RCC 7860 (cell line): Measurements from ENCODE around the gene MYO18B.

Source experiments
- DNase-seq: peaks from one replicate; pipeline ENCODE4 v3.0.0-alpha.2; 2015; ENCODE audit warnings: low spot score
- FAIRE-seq: peaks from 2 replicates; lab custom pipeline; 2012; peaks lifted over from hg19 to GRCh38; lab: Jason Lieb, UNC

The MYO18B gene

DNA sequence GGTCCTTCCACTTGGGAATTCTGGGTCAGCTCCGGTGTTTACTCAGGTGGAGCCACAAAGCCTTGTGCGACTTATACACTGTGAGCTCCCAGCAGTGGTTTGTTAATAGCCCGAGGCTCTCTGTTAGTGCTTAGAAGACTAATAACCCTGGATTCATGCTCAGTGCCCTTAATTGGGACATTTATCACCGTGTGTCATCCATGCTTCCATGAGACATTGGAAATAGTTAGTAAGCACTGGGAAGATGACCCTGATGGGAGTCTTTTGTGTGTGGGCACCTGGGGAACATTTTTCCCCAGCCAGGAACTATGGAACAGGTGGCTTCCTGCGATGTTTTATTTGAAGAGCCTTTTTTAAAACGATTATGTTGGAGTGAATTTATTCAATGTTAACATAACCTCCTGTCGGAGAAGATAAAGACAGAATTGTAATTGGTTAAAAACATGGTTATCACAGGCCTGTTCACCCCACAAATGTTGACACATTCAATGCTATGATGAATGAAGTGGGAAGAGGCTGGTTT is 188.9 kb downstream of the MYO18B start:
- DNase-seq (no peak), FAIRE-seq (no peak)

DNA sequence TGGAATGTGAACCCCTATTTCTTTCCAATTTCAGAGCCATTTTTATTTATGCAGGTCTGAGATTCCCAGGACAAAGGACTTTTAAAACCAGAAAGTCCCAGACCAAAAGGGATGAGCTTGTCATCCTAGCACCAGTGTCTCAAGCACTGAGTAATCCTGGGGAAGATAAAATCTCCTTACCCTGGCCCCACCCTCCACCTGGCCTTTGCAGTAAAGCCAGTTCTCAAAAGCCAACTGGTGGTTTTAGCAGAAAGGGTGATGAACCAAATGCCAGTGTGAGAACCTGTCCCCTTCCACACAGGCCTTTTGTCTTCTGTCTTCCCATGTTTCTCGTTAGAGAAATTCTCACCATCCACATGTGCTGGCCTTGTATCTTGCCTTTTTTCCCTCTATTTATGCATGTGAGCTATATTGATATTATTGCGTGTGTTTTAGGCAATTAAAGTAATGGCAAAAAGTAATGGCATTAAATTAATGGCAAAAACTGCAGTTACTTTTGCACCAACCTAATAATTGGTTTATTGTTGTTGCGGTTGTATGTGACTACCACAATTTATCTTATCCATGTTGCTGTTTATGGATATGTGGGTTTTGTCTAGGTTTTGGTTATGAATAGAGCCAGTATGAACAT is 191.3 kb downstream of the MYO18B start:
- FAIRE-seq (no peak), DNase-seq (no peak)

- FAIRE-seq: no peak
These were observed 193.5 kb downstream of the MYO18B start for GRCh38 chr22:25935266-25936058.

GRCh38 chr22:25938151-25938550 is 196.2 kb downstream of the MYO18B start:
- FAIRE-seq: no peak
- no peak for DNase-seq

More at GRCh38 chr22:25935266-25936058, 193.5 kb downstream of the MYO18B start:
- DNase-seq: no peak

GRCh38 chr22:25939384-25939783 is 197.4 kb downstream of the MYO18B start:
- FAIRE-seq: no peak
- DNase-seq: no peak

- no peak for DNase-seq
- FAIRE-seq: no peak
These were observed 198.5 kb downstream of the MYO18B start for GRCh38 chr22:25940479-25940878.

DNA sequence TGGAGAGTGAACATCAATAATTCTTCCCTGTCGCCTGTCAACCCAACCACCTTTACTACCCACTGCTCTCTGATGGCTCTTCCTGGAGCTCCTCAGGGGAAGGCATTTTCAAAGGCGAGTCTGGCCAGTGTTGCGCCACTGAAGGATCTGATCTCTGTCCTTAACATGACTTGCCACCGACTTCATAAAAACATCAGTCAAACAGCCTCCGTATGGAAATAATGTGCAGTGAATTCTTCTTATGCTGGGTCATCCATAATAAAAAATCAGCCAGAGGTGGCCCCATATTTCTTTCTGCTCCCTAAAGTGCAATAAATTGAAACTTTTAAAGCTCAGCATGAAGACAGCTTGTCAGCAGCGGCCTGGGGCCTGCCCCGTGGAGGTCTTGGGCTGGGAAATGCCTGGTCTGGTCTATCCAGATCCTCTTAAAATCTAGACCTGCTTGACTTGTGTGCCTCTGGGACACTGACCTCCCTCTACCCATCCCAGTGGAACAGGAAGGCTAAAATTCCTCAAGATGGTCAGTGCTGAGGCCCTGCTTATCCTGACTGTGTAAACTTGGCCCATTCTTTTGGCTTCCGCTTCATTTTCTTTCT is 199.5 kb downstream of the MYO18B start:
- FAIRE-seq (no peak), DNase-seq (no peak)

GRCh38 chr22:25942115-25942855 is 200.3 kb downstream of the MYO18B start:
- DNase-seq (no peak), FAIRE-seq (no peak)

DNA sequence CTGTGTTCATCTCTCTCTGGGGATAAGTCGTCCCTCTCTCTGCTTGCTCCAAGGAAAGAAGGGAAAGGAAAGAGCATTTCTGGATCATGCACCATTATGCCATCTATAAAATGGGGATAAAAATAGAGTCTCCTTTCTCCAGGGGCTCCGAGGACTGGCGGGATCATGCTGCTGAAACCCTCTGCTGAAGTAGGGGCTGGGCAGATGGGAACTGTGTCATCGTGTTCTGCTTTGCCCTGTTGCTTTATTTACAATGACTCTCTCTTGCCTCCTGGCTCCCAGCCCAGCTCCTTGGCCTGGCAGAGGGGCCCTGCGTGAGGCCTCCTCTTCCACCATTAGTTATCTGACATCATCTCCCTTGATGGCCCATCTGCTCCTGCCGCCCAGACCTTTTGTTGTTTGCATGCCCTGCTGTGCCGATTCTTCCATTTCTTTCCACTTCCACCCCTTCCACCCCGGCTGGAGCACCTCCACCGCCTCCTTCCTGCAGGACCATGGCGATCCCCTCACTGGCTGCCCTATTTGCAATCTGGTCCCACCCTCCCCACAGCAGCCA is 200.9 kb downstream of the MYO18B start:
- FAIRE-seq: no peak

DNA sequence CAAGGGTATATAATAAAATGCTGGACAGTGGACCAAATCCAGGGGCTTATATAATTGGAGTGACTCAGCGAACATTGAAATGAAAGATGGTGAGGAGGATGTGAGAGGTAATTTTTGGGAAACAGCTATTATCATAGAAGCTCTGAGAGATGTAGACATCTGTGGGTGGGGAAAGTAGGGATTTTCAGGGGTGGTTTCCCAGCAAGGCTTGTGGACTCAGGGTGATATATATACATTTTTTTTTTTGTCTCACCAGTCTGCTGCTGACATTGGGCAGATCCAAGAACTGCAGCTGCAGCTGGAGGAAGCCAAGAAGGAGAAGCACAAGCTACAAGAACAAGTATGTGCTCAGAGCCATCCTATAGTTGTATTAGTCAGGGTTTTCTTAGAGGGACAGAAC is 208.1 kb downstream of the MYO18B start:
- DNase-seq: no peak
- FAIRE-seq: no peak

More for the DNA sequence above, 200.9 kb downstream of the MYO18B start:
- no peak for DNase-seq

DNA sequence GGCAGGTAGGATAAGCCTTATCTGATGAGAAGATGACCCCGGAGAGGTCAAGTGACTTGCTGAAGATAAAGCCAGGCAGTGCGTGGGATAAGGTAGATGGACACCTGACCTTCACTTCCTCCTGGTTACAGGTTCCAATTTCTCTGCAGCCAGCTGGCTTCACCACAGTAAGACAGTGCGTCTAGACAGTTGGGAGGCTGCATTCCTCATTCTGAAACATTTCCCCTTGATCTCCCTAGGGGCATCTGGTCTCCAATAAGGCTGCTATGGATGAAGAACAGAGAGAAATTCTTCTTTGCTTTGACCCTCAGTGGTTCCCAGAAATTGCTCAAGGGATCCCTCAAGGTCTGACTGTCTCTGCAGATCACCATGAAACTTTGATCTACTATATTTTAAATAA is 211.3 kb downstream of the MYO18B start:
- DNase-seq (no peak), FAIRE-seq (no peak)

GRCh38 chr22:25953919-25954318 is 211.9 kb downstream of the MYO18B start:
- DNase-seq (no peak), FAIRE-seq (no peak)

- FAIRE-seq (no peak), DNase-seq (no peak)
These were observed 213.3 kb downstream of the MYO18B start for GRCh38 chr22:25955323-25955722.

DNA sequence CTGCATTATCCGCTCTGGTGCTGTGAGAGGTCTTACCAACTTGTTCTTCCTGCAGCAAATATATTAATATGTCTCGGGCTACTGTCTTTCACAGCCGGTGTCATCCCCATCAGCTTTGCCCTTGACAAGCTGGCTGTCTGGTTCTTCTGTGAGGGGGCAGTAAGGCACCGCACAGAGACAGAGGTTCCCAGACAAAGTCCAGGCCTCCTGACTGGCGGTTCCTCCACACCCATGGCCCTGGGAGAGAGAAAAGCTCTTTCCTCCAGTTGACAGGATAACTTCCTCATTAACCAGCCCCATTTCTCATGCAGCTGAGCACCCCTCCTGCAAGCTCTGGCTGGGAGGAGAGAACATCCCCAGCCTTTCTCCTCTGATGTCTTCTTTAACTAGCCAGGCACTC is 214.8 kb downstream of the MYO18B start:
- FAIRE-seq (no peak), DNase-seq (no peak)

GRCh38 chr22:25959818-25960774 is 218.1 kb downstream of the MYO18B start:
- FAIRE-seq (no peak), DNase-seq (no peak)

GRCh38 chr22:25961699-25962098 is 219.7 kb downstream of the MYO18B start:
- FAIRE-seq: no peak
- no peak for DNase-seq

DNA sequence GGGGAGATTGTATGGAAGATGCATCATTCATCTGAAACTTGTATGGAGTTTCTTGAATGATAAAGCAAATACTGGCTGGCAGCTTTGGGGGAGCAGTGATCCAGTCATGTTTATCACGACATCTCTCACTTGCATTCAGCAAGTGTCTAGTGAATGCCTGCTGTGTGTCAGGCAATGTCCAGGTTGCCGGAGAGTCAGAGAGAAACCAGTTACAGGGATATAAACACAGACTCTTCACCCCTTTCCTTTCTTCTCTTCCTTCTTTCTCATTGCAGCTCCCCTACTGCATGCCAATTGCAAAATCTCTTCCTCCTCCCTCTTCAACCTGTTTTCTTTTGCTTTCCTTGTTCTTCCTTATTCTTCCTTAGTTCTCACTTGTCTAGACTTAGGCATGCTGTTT is 220.7 kb downstream of the MYO18B start:
- no peak for DNase-seq
- FAIRE-seq: no peak

- DNase-seq (no peak), FAIRE-seq (no peak)
These were observed 223.2 kb downstream of the MYO18B start for GRCh38 chr22:25964961-25965730.

DNA sequence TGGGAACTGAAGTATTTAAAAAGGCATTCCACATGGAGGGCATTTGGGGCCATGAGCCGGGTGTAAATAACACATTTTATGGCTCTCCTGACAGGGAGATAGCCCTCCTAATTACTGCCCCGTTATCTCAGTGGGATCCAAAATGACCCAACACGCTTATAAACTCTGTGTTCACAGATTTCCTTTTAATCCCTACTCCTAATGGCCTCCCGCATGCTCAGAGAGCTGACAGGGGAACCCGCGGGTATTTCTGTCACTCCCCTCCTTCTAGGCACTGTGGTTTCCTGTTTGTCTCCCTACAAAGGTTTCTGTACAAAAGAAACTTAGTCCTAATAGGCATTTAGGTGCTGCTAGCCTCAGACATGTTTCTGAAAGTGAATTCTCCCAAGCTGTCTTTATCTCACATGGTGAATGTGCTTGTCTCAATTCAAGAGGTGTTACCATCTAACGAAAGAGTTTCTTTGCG is 224.5 kb downstream of the MYO18B start:
- FAIRE-seq: no peak

More for the DNA sequence above, 224.5 kb downstream of the MYO18B start:
- DNase-seq: no peak
